NCI-H187 (cell line): Measurements from ENCODE around the gene TRMT2A.

Experiments used
- DNase-seq, 2 experiments: peaks; one replicate each; lab custom pipeline; 2025; lab: John Stamatoyannopoulos, UW

The TRMT2A gene

GRCh38 chr22:20116376-20116950 lies 563 bp downstream of the TRMT2A start:
- no peak for DNase-seq

- no peak for DNase-seq
These were observed 1.2 kb downstream of the TRMT2A start, which contains the start of gene RANBP1 for GRCh38 chr22:20115691-20116375. Gene RANBP1 (plus strand): TSS chr22:20116104. CDS start chr22:20116185, 81 bp downstream.

- no peak for DNase-seq
These were observed 2.2 kb downstream of the TRMT2A start for GRCh38 chr22:20114506-20115475.

- DNase-seq = no peak
These were observed 3.3 kb downstream of the TRMT2A start for GRCh38 chr22:20113551-20114310.

GRCh38 chr22:20112623-20113511 lies 4.2 kb downstream of the TRMT2A start:
- no peak for DNase-seq

GRCh38 chr22:20111689-20112622 lies 5.1 kb downstream of the TRMT2A start:
- DNase-seq = no peak

GRCh38 chr22:20111045-20111688 lies 5.9 kb downstream of the TRMT2A start:
- no peak for DNase-seq

- no peak for DNase-seq
These were observed 6.6 kb downstream of the TRMT2A start for GRCh38 chr22:20110359-20110985.

- no peak for DNase-seq
These were observed 7.3 kb downstream of the TRMT2A start for GRCh38 chr22:20109411-20110358.

- DNase-seq = no peak
These were observed 8.2 kb downstream of the TRMT2A start for GRCh38 chr22:20108757-20109230.

- DNase-seq = no peak
These were observed 8.9 kb downstream of the TRMT2A start for GRCh38 chr22:20107951-20108756.

GRCh38 chr22:20107471-20107901 lies 9.5 kb downstream of the TRMT2A start:
- DNase-seq = no peak

GRCh38 chr22:20106849-20107237 lies 10.2 kb downstream of the TRMT2A start:
- DNase-seq = no peak

- no peak for DNase-seq
These were observed 10.7 kb downstream of the TRMT2A start for GRCh38 chr22:20106205-20106848.

GRCh38 chr22:20105456-20106204 lies 11.4 kb downstream of the TRMT2A start:
- no peak for DNase-seq
